Effector memory CD8-positive, alpha-beta T cell (primary cell): Measurements from ENCODE around the gene API5.
A peak's percentile ranks its signal among the peaks of the same experiment; 100 is the strongest.
"Not testable (repeated sequence)": the region's sequence is repeated elsewhere in the genome, so short reads cannot be mapped to it uniquely, and the experiment has no call there.

Source experiments
- ATAC-seq: fragments of 150-1000 bp; cut with Tn5 transposase; replicated peaks from 2 replicates; pipeline ENCODE4 v1.10.0; 2021; ENCODE audit warnings: mild to moderate bottlenecking, moderate library complexity
- DNase-seq, 3 experiments: peaks; one replicate each; pipeline ENCODE4 v3.0.0; 2021
- H3K27ac Mint-ChIP-seq, 2 donors: one replicate each; pipeline ENCODE4 v1.8.0; 2022; ENCODE audit warnings: mild to moderate bottlenecking in 2 of 2, mixed read lengths in 2 of 2, moderate library complexity in 2 of 2
- H3K27me3 Mint-ChIP-seq, 2 donors: one replicate each; pipeline ENCODE4 v1.8.0; 2022; ENCODE audit warnings: mixed read lengths in 2 of 2
- H3K36me3 Mint-ChIP-seq: one replicate; pipeline ENCODE4 v1.8.0; 2022; ENCODE audit warnings: mild to moderate bottlenecking, moderate library complexity, mixed read lengths; ENCODE audit not compliant: insufficient read depth
- H3K4me1 Mint-ChIP-seq, 2 donors: one replicate each; pipeline ENCODE4 v1.8.0; 2022; ENCODE audit warnings: low read depth in 2 of 2, mixed read lengths in 2 of 2
- H3K4me3 Mint-ChIP-seq, 2 donors: one replicate each; pipeline ENCODE4 v1.8.0; 2022; ENCODE audit warnings: mild to moderate bottlenecking in 2 of 2, mixed read lengths in 2 of 2, moderate library complexity in 2 of 2
- H3K9me3 Mint-ChIP-seq, 2 donors: one replicate each; pipeline ENCODE4 v1.8.0; 2022; ENCODE audit warnings: mixed read lengths in 2 of 2

The API5 gene

DNA sequence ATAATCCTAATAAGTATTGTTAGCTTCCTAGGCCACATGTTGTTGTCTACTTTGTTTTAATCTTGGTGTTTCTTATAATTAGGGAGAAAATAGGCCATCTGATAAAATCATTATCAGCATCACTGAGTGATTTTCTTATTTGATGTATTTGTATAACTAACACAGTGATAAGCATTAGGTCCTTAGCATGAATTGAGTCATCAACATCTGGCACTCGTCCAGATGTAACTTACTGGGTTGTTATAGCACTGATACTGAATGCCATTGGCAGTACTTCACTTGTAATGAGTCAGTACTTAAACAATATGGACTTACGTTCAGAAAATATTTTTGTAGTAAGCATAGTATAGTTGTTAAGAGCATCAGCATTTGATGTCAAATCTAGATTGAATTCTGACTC, 16.2 kb downstream of the API5 start:
- DNase-seq (no peak), ATAC-seq (no peak)
- Mint-ChIP-seq H3K27me3 (no peaks in the 10 kb centered on the region), H3K9me3 (no peaks in the 10 kb centered on the region), H3K27ac (no peak overlapping the region), H3K4me3 (no peak overlapping the region), H3K36me3 (peaks cover 92% of the 10 kb centered on the region), H3K4me1 (no peaks in the 10 kb centered on the region)

GRCh38 chr11:43328482-43328881, 16.7 kb downstream of the API5 start:
- ATAC-seq (no peak), DNase-seq (no peak)
- Mint-ChIP-seq H3K9me3 (no peaks in the 10 kb centered on the region), H3K27ac (no peak overlapping the region), H3K36me3 (peaks cover 90% of the 10 kb centered on the region), H3K4me3 (no peak overlapping the region), H3K4me1 (no peaks in the 10 kb centered on the region), H3K27me3 (no peaks in the 10 kb centered on the region)

- Mint-ChIP-seq H3K36me3 (peaks cover 33% of the 10 kb centered on the region), H3K27me3 (no peaks in the 10 kb centered on the region), H3K27ac (no peak overlapping the region), H3K4me3 (no peak overlapping the region), H3K9me3 (no peaks in the 10 kb centered on the region), H3K4me1 (no peaks in the 10 kb centered on the region)
- no peak for DNase-seq
- ATAC-seq, result no peak
Observed at GRCh38 chr11:43341159-43341558, 29.4 kb downstream of the API5 start.

GRCh38 chr11:43351426-43351825, 39.6 kb downstream of the API5 start:
- not testable (repeated sequence) for ATAC-seq, H3K27me3 Mint-ChIP-seq, H3K9me3 Mint-ChIP-seq, DNase-seq, H3K36me3 Mint-ChIP-seq, H3K4me3 Mint-ChIP-seq, H3K4me1 Mint-ChIP-seq, H3K27ac Mint-ChIP-seq

GRCh38 chr11:43354311-43354710, 42.5 kb downstream of the API5 start:
- no peak for ATAC-seq

GRCh38 chr11:43356336-43356735, 44.5 kb downstream of the API5 start:
- Mint-ChIP-seq H3K4me1 (peaks cover 29 to 30% of the 10 kb centered on the region in 2 donors), H3K27me3 (no peaks in the 10 kb centered on the region), H3K27ac (no peak overlapping the region), H3K9me3 (no peaks in the 10 kb centered on the region), H3K4me3 (no peak overlapping the region), H3K36me3 (peaks cover 20% of the 10 kb centered on the region)
- DNase-seq (no peak), ATAC-seq (no peak)

More at GRCh38 chr11:43354311-43354710, 42.5 kb downstream of the API5 start:
- no peaks in the 10 kb centered on the region for H3K9me3 Mint-ChIP-seq
- peaks cover 10 to 14% of the 10 kb centered on the region in 2 donors for H3K4me1 Mint-ChIP-seq
- no peak overlapping the region for H3K4me3 Mint-ChIP-seq
- no peaks in the 10 kb centered on the region for H3K27me3 Mint-ChIP-seq
- H3K27ac Mint-ChIP-seq, result no peak overlapping the region
- DNase-seq, result no peak
- H3K36me3 Mint-ChIP-seq, result peaks cover 13% of the 10 kb centered on the region

DNA sequence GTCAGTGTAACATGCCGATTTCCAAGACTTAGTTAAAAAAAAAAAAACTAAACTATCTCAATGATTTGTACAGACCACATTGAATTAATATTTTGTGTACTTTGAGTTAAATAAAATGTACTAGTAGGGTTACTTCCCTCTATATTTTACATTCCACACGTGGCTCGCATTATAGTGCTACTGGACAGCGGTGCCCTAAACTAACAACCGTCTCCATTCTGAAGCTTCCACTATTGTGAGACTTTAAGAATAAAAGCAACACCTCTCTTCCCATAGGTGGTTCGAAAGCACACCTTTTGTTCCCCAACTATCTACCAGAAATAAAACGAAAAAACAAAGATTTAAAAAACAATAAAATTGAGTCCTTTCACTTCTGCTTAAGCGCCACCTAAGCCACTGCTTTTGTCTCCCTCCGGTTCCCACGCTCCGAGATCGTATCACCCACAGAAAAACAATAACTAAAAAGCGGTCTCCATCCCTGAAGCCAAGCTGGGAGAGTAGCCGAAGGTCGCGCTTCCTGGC, 46.5 kb downstream of the API5 start:
- ATAC-seq, result no peak
- H3K4me3 Mint-ChIP-seq, result peak overlapping the region; percentile 98 to 100
- peaks cover 30 to 42% of the 10 kb centered on the region in 2 donors for H3K4me1 Mint-ChIP-seq
- no peak for DNase-seq
- H3K27ac Mint-ChIP-seq, result peak overlapping the region; percentile 97 to 98
- no peaks in the 10 kb centered on the region for H3K27me3 Mint-ChIP-seq
- H3K9me3 Mint-ChIP-seq, result no peaks in the 10 kb centered on the region
- peaks cover 22% of the 10 kb centered on the region for H3K36me3 Mint-ChIP-seq

DNA sequence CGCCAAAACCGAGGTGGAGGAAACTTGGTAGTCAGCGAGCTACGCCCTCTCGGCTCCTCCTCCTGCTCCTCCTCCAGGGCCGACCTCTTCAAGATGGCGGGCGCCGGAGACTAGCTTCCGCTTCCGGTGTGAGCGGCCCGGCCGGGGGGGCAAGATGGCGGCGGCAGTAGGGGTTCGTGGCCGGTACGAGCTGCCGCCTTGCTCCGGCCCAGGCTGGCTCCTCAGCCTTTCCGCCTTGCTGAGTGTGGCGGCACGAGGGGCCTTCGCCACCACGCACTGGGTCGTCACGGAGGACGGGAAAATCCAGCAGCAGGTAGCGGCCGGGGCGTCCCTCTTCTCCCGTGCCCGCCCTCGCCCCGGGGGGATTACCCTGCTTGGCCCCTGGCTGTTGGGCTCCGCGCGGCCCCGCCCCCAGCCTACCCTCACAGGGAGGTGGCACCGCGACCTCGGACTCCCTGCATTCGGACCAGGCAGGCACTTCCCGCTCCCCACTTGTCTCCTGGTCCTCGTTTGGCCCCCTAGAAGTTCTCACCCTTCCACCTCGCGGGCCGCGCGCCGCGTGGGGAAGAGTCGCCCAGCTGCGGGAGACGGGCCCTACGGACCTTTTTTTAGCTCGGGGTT, 47.1 kb downstream of the API5 start, which contains the start of gene TTC17:
TSS of gene TTC17 (plus strand) at position 120 of the 621 bp plus-strand sequence. CDS start at position 155, 35 bp downstream.
- peaks cover 22% of the 10 kb centered on the region for H3K36me3 Mint-ChIP-seq
- H3K9me3 Mint-ChIP-seq, result no peaks in the 10 kb centered on the region
- ATAC-seq (peak; percentile 93), DNase-seq (peak; percentile 89 to 90 (median 90))
- H3K27me3 Mint-ChIP-seq, result no peaks in the 10 kb centered on the region
- H3K4me1 Mint-ChIP-seq, result peaks cover 30 to 47% of the 10 kb centered on the region in 2 donors
- peak within 1 kb of the TSS; percentile 97 to 98 for H3K27ac Mint-ChIP-seq
- peak within 1 kb of the TSS; percentile 98 to 100 for H3K4me3 Mint-ChIP-seq

- Mint-ChIP-seq H3K27ac (peak overlapping the region; percentile 97 to 98), H3K27me3 (no peaks in the 10 kb centered on the region), H3K36me3 (peaks cover 22% of the 10 kb centered on the region), H3K9me3 (no peaks in the 10 kb centered on the region), H3K4me1 (peaks cover 32 to 47% of the 10 kb centered on the region in 2 donors), H3K4me3 (peak overlapping the region; percentile 98 to 100)
- ATAC-seq (peak; percentile 34), DNase-seq (peak in 1 of 3 experiments; percentile 16)
Observed at GRCh38 chr11:43359422-43359818, 47.6 kb downstream of the API5 start.

GRCh38 chr11:43360361-43361032, 48.7 kb downstream of the API5 start:
- H3K27ac Mint-ChIP-seq, result peak overlapping the region; percentile 97 to 98
- H3K4me3 Mint-ChIP-seq, result peak overlapping the region; percentile 98 to 100
- no peaks in the 10 kb centered on the region for H3K9me3 Mint-ChIP-seq
- peaks cover 22% of the 10 kb centered on the region for H3K36me3 Mint-ChIP-seq
- peaks cover 32 to 49% of the 10 kb centered on the region in 2 donors for H3K4me1 Mint-ChIP-seq
- no peaks in the 10 kb centered on the region for H3K27me3 Mint-ChIP-seq
- no peak for DNase-seq
- no peak for ATAC-seq

DNA sequence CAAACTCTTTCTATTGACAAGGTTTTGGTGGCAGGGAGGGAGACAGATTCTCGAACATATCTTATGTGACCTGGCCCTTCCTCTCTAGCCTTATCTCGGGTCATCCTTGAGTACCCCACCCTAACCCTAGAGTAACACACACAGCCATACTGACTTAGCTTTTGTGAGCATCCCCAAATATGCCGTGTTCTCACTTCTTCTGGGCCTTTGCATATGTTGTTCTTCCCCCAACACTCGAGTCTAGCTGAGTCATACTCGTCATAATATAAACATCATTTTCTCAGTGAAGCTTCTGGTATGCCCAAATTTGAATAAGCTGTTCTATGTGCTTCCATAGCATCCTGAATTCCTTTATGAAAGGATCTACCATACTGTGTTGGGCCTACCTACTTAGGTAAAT, 54.9 kb downstream of the API5 start:
- ATAC-seq (no peak), DNase-seq (no peak)
- Mint-ChIP-seq H3K27me3 (no peaks in the 10 kb centered on the region), H3K4me3 (no peak overlapping the region), H3K27ac (peak overlapping the region in 1 of 2 donors; percentile 45), H3K4me1 (peaks cover 30 to 60% of the 10 kb centered on the region in 2 donors), H3K9me3 (no peaks in the 10 kb centered on the region), H3K36me3 (peaks cover 18% of the 10 kb centered on the region)

- Mint-ChIP-seq H3K9me3 (no peaks in the 10 kb centered on the region), H3K27me3 (no peaks in the 10 kb centered on the region), H3K36me3 (peaks cover 16% of the 10 kb centered on the region), H3K4me1 (peaks cover 30 to 56% of the 10 kb centered on the region in 2 donors), H3K4me3 (no peak overlapping the region), H3K27ac (peak overlapping the region in 1 of 2 donors; percentile 45)
- DNase-seq (no peak), ATAC-seq (no peak)
Observed at GRCh38 chr11:43367382-43368178, 55.8 kb downstream of the API5 start.

DNA sequence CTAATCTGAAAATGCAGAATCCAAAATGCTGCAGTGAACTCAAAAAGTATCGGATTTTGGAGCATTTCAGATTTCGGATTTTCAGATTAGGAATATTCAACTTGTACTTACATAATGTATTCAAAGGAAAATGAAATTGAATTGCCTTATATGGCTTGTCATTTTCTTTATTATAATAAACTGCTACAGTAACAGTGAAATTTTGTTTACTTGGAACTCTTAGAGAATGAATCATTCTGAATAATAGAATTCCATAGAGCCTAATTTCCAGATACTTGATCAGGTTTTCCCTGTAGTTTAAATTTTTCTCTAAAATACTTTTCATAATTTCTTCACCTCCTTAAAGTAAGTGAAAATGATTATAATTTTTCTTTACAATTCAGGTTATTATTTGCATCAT, 64.3 kb downstream of the API5 start:
- DNase-seq, result no peak
- Mint-ChIP-seq H3K4me3 (no peak overlapping the region), H3K36me3 (peaks cover 43% of the 10 kb centered on the region), H3K27me3 (no peaks in the 10 kb centered on the region), H3K9me3 (no peaks in the 10 kb centered on the region), H3K27ac (no peak overlapping the region), H3K4me1 (peaks cover 8 to 44% of the 10 kb centered on the region in 2 donors)
- ATAC-seq, result no peak
